ES-I3 (cell line): ENCODE data around the gene THAP12.

ENCODE experiments used
- H3K36me3 ChIP-seq: 2 replicates; pipeline ENCODE4 v1.6.1; 2013; ENCODE audit warnings: mild to moderate bottlenecking, low read length, control low read depth, moderate library complexity; ENCODE audit not compliant: insufficient read depth
- H3K4me1 ChIP-seq: 2 replicates; pipeline ENCODE4 v1.6.1; 2013; ENCODE audit warnings: mild to moderate bottlenecking, control low read depth, low read length; ENCODE audit not compliant: insufficient read depth
- H3K9ac ChIP-seq: 2 replicates; pipeline ENCODE4 v1.6.1; 2013; ENCODE audit warnings: low read depth, mild to moderate bottlenecking, low read length, moderate library complexity
- H3K9me3 ChIP-seq: 2 replicates; pipeline ENCODE4 v1.6.1; 2013; ENCODE audit warnings: mild to moderate bottlenecking, low read length, moderate library complexity; ENCODE audit not compliant: control insufficient read depth, insufficient read depth

The THAP12 gene

DNA sequence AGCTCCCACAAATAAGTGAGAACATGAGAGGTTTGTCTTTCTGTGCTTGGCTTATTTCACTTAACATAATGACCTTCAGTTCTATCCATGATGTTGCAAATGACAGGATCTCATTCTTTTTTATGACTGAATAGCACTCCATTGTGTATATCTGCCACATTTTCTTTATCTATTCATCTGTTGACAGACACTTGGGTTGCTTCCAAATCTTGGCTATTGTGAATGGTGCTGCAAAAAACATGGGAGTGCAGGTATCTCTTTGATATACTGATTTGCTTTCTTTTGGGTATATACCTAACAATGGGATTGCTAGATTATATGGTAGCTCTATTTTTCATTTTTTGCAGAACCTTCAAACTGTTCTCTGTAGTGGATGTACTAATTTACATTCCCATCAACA lies 13.5 kb upstream of the THAP12 start:
- Histone ChIP-seq H3K9ac (no peak overlapping the region), H3K4me1 (no peaks in the 10 kb centered on the region)

DNA sequence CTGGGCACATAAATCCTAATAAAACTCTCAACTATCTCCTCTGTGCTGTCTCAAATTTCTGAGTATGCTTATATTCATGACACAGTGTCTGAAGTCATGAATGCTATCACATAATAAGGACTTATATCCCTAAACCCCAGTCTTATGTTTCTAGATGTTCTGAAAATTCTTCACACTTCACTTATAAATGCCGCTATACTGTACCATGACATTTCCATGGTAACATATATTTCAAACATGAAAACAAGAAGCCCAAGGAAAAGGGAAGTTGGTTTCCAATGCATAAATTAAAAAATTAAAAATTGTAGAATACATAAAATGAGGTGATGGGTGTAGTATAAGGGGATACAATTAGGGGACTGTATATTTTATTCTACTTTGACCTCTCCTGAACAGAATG lies 11.9 kb upstream of the THAP12 start:
- Histone ChIP-seq H3K9me3 (no peaks in the 10 kb centered on the region), H3K4me1 (no peaks in the 10 kb centered on the region), H3K9ac (no peak overlapping the region), H3K36me3 (no peaks in the 10 kb centered on the region)

More for the DNA sequence above, 13.5 kb upstream of the THAP12 start:
- no peaks in the 10 kb centered on the region for H3K36me3 ChIP-seq
- no peaks in the 10 kb centered on the region for H3K9me3 ChIP-seq

DNA sequence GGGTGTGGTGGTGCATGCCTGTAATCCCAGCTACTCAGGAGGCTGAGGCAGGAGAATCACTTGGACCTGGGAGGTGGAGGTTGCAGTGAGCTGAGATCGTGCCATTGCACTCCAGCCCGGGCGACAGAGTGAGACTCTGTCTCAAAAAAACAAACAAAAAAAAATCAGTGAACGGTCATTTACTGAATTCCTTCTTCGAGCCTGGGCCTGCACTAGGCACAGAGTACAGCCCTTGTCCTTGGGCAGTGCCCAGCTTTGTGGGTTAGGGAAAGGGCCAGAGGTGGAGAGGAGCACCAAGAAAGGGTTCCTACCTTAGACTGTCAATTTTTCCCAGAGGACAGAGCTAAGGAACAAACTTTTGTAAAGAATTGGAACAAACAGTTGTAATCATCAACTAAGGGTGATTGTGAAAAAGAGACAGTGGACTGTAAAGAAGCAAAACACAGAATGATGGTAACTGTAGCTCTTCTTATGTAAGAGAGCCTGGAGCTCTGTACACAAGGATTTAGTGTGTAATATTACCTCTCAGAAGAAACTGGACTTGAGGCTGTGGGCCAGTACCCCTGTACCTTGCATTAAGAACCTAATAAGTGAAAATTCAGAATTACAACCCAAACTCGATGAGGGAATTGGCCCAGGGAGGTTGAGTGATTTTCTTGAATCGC lies 11.0 kb upstream of the THAP12 start:
- no peaks in the 10 kb centered on the region for H3K36me3 ChIP-seq

DNA sequence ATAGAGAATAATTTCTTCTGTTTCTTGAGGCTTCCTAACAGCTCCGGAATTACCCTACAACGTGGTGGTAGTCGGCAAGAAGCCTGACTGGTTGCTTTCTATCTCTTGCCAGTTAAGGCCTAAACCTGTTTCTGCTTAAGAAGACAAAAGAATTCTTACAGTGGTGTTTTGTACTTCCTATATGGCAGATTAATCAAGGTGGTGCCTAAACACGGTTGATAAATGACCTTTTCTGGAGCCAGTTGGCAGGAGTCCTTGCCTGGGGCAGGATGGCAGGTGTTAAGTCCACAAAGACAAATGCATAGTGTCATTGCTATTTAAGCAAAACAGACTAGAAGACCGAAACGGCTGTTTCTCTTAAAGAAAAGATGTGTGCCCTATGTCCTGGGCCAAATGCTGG lies 10.1 kb upstream of the THAP12 start:
- no peak overlapping the region for H3K9ac ChIP-seq
- peaks cover 6% of the 10 kb centered on the region for H3K4me1 ChIP-seq
- no peaks in the 10 kb centered on the region for H3K36me3 ChIP-seq

More for the DNA sequence above, 11.0 kb upstream of the THAP12 start:
- no peaks in the 10 kb centered on the region for H3K9me3 ChIP-seq
- H3K4me1 ChIP-seq: no peaks in the 10 kb centered on the region
- H3K9ac ChIP-seq: no peak overlapping the region

DNA sequence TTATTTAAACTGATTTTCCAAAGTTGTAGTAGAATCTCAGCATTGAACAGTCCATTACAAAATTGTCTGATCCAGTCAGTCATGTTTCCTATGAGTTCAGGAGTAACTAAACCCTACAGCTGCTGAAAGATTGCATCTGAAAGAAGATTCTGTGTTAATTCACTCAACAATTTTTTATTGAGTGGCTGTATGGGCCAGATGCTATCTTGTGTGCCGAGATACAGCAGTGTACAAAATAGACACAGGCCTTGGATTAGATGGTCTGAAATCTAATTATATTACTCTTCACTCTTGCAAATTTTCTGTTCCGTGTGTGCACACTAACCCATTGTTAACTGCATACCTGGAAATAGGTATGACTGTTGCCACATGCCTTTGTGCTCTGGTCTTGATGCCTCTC lies 7.5 kb upstream of the THAP12 start:
- peaks cover 14% of the 10 kb centered on the region for H3K4me1 ChIP-seq
- H3K36me3 ChIP-seq: no peaks in the 10 kb centered on the region
- H3K9me3 ChIP-seq: no peaks in the 10 kb centered on the region
- H3K9ac ChIP-seq: no peak overlapping the region

More for the DNA sequence above, 10.1 kb upstream of the THAP12 start:
- H3K9me3 ChIP-seq: no peaks in the 10 kb centered on the region

DNA sequence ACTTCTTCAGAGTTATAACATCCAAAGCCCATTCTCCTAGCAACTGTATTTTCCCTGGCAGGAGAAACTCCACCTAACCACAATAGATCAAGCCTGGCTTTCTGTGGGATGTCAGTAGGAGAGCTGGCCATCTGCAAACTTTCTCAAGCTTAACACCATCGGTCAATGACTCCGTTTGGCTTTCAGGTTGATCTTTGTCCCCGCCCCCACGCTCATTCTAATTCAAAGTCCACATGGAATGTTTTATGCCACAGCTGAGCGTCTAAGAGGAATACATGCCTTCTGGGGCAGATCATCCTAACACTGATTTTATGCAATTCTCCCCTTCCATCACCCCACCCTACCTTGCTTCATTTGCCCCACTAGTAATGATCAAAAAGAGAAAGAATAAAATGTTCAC lies 5.0 kb upstream of the THAP12 start:
- Histone ChIP-seq H3K9ac (no peak overlapping the region), H3K36me3 (no peaks in the 10 kb centered on the region), H3K4me1 (peaks cover 20% of the 10 kb centered on the region), H3K9me3 (no peaks in the 10 kb centered on the region)

DNA sequence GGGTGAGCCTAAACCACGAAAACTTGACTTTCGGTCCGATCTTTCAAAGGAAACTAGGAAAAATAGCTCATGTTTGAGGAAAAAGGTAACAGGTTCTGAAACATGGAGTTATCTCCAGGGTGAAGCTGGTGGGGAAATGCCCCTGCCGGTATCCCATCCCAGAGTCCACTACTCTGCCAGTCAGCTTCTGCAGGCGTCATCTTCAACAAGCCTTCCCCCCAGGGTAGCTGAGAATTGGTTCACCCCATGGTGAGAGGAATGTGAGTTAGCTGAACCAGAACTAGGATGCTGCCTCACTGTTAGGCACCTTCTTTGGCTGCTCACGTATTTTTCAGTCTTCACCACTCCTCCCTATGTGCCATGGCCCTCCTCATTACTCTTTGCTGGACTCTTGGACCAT lies 1.3 kb upstream of the THAP12 start:
- Histone ChIP-seq H3K36me3 (no peaks in the 10 kb centered on the region), H3K4me1 (peaks cover 29% of the 10 kb centered on the region), H3K9me3 (no peaks in the 10 kb centered on the region), H3K9ac (peak overlapping the region; percentile 66; the same call in 1 of the 2 replicates)

DNA sequence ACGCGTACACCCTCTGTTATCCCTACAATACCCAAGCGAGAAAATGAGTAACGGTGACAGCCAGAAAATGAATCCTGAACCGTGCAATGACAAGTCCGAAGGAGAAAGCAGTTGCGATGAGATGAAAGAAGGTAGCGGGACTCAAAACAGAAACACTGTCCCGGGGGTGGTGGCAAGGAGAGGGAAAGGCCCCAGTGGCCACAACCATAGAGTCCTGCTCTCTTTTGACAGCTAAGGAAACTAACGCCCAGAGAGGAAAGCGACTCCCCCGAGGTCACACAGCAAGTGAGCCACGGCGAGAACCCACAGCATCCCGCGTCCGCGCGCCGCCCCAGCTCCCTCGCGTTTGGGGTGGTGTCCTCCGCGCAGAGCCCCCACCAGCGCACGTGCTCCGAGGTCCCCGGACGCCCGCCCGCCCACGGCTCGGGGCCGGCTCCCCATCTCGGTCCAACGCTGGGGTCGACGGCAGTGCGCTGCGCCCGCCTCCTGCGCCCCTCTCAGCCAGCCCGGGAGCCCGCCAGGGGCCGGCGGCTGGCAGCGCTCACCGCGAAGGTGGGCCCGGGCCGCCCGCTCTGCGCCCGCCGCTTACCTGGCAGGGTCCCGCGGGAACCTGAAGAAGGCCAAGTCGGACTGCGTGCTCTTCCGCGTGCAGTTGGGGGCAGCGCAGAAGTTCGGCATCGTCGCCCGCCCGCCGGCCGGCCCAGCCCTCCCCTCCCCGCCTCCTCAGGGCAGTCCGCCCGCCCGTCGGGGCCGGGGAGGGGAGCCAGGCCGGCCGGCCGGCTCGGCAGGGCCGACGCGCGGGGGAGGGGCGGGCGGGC lies 564 bp downstream of the THAP12 start:
- Histone ChIP-seq H3K9ac (peak overlapping the region; percentile 66), H3K36me3 (no peaks in the 10 kb centered on the region), H3K9me3 (no peaks in the 10 kb centered on the region), H3K4me1 (peaks cover 17% of the 10 kb centered on the region)

DNA sequence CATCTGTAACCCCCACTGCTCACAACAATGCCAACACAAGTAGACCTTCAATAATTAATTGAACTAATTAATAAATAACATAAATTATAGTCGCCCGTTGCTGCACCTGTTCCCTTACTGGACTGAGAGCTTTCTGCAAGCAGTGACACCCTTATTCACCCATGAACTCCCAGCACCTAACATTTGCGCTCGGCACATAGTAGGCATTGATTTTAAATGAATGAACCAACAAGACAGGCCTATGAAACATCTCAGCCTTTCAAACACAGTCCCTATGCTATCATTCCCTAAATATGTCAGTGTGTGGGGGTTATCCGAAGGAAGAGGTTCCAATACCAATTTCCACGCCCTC lies 1.1 kb downstream of the THAP12 start:
- peak overlapping the region; percentile 66 for H3K9ac ChIP-seq
- H3K36me3 ChIP-seq: no peaks in the 10 kb centered on the region
- H3K4me1 ChIP-seq: peaks cover 19% of the 10 kb centered on the region
- no peaks in the 10 kb centered on the region for H3K9me3 ChIP-seq

DNA sequence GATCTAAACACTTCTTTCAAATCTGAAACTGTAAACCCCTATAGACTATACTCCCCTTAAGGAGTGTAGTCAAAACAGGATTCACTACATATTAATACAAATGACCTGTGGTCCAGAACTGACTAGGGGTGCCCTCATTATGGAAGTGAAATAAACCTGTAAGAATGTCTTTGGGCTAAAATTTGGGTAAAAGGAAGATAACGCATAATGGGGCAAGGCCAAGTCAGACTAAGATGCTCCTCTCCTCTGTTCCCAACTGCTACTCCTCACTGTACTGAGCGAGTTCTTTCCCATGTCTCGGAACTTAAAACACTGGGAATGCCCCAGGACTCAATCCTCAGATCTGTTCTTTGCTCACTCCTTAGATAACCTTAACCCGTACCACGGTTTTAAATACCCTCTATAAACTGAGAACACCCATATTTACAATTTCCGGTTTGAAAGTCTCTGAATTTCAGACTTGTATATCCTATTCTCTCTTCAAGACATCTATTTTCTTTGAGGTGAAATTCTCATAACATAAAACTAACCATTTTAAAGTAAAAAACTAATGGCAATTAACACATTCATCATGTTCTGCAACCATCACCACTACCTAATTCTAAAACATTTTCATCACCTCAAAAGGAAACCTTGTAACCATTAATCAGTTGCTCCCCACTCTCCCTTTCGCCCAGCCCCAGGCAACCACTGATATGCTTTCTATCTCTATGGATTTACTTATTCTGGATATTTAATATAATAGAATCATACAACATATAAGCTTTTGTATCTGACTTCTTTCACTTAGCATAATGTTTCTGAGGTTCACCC lies 4.0 kb downstream of the THAP12 start:
- H3K4me1 ChIP-seq: peaks cover 13% of the 10 kb centered on the region
- no peak overlapping the region for H3K9ac ChIP-seq
- H3K9me3 ChIP-seq: no peaks in the 10 kb centered on the region
- H3K36me3 ChIP-seq: no peaks in the 10 kb centered on the region

DNA sequence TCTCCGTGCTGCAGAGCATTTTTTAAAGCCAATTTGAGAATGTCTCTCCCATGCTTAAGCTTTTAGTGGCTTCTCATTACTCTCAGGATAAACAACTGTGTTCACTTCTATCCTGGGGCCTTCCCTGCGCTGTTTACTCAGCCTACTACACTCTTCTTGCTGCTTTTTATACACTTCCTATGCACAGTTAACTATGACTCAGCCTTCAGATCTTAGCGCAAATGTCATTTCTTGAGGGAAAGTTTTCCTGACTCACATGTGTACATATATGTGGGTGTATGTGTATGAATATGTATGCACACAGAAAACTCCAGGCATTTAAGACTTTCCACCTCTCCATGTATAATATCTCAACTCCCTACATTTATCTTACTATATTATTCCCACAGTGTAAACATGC lies 9.8 kb downstream of the THAP12 start:
- Histone ChIP-seq H3K9ac (no peak overlapping the region), H3K9me3 (no peaks in the 10 kb centered on the region), H3K4me1 (peaks cover 4% of the 10 kb centered on the region; the same call in 1 of the 2 replicates), H3K36me3 (no peaks in the 10 kb centered on the region)

DNA sequence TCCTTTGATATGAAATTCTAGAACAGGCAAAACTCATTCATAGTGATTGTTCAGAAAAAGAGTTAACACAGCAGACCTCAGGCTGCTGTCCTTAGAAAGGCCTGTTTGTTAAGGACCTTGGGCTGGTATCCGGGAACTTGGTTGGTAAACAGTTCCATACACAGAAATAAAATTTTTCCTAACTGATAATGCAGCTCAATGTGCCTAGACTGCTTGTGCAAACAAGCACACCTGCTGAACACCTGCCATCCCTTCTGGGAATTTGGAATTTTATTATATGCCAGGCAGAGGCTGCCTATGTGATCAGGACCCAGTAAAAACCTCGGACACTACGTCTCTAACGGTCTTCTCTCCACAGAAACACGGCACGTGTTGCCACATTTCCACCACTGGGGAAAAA lies 11.5 kb downstream of the THAP12 start:
- H3K36me3 ChIP-seq: no peaks in the 10 kb centered on the region
- no peaks in the 10 kb centered on the region for H3K4me1 ChIP-seq
- H3K9ac ChIP-seq: no peak overlapping the region
- no peaks in the 10 kb centered on the region for H3K9me3 ChIP-seq

DNA sequence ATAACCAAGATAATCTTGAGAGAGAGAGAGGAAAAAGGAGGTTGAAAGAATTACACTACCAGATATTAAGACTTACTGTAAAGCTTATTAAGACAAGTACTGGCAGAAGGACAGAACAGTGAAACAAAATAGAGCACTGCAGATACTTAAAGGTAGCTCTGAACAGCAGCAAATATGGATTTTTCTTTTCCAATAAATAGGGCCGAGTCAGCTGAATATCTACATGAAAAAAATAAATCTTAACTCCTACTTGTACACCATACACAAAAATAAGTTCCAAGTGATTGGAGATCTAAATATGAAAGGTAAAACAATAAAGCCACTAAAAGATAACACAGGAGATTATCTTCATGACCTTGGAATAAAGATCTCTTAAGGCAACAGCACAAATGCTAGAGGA lies 12.4 kb downstream of the THAP12 start:
- Histone ChIP-seq H3K36me3 (no peaks in the 10 kb centered on the region), H3K9me3 (no peaks in the 10 kb centered on the region), H3K9ac (no peak overlapping the region), H3K4me1 (no peaks in the 10 kb centered on the region)

DNA sequence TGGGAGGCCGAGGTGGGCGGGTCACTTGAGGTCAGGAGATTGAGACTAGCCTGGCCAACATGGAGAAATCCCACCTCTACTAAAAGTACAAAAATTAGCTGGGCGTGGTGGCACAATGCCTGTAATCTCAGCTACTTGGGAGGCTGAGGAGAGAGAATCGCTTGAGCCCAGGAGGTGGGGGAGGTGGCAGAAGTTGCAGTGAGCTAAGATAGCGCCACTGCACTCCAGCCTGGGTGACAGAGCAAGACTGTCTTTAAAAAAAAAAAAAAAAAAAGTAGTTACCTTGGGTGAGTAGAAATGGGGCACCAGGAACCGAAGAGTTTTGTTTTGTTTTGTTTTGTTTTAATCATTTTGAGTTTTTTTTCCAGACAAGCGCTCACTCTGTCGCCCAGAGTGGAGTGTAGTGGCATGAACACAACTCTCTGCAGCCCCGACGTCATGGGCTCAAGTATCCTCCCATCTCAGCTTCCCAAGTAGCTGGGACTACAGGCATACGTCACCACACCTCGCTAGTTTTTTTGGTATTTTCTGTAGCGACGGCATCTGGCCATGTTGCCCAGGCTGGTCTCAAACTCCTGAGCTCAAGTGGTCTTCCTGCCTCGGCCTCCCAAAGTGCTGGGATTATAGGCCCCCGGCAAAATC lies 15.8 kb downstream of the THAP12 start:
- H3K4me1 ChIP-seq: no peaks in the 10 kb centered on the region
- H3K9me3 ChIP-seq: no peaks in the 10 kb centered on the region
- H3K36me3 ChIP-seq: no peaks in the 10 kb centered on the region
- no peak overlapping the region for H3K9ac ChIP-seq
